GM19468 (cell line): ENCODE results near the gene MINK1.
"Not testable (repeated sequence)": the region's sequence is repeated elsewhere in the genome, so short reads cannot be mapped to it uniquely, and the experiment has no call there.

Experiments
- ATAC-seq: cut with Tn5 transposase; IDR thresholded peaks from one replicate; pipeline ENCODE4 v1.9.1; 2021; ENCODE audit warnings: mild to moderate bottlenecking, moderate library complexity, moderate number of reproducible peaks; ENCODE audit not compliant: unreplicated experiment; ENCODE audit errors: extremely low read depth

Gene MINK1

DNA sequence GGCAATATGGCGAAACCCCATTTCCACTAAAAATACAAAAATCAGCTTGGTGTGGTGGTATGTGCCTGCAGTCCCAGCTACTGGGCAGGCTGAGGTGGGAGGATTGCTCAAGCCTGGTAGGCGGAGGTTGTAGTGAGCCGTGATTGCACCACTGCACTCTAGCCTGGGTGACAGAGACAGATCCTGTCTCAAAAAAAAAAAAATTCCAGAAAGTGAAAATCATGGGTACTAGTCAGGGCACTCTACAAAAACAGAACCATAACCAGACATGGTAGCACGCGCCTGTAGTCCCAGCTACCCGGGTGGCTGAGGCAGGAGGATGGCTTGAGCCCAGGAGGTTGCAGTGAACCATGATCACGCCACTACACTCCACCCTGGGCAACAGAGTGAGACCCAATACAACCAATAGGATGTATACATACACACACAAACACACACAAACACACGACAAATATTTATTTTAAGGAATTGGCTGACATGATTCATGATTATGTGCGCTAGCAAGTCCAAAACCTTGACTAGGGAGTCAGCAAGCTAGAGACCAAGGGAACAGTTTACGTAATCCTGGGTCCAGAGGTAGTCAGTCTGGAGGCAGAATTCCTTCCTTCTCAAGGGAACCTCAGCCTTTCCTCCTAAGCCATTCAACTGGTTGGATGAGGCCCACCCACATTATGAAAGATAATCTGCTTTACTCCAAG lies 87.4 kb downstream of the MINK1 start:
- ATAC-seq = no peak

DNA sequence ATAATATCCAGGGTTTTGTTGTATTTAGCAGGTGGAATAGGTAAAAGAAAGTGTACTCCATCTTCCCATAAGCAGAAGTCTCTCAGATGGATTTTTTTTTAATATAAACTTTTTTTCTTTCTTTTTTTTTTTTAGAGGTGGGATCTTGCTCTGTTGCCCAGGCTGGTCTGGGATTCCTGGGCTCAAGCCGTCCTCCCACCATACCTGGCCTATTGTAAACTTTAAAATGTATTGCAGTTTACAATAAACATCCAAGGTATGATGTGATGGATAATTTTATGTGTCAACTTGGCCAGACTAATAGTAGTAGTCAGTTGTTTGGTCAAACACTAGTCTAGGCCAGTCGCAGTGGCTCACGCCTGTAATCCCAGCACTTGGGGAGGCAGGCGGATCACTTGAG lies 88.2 kb downstream of the MINK1 start:
- no peak for ATAC-seq

DNA sequence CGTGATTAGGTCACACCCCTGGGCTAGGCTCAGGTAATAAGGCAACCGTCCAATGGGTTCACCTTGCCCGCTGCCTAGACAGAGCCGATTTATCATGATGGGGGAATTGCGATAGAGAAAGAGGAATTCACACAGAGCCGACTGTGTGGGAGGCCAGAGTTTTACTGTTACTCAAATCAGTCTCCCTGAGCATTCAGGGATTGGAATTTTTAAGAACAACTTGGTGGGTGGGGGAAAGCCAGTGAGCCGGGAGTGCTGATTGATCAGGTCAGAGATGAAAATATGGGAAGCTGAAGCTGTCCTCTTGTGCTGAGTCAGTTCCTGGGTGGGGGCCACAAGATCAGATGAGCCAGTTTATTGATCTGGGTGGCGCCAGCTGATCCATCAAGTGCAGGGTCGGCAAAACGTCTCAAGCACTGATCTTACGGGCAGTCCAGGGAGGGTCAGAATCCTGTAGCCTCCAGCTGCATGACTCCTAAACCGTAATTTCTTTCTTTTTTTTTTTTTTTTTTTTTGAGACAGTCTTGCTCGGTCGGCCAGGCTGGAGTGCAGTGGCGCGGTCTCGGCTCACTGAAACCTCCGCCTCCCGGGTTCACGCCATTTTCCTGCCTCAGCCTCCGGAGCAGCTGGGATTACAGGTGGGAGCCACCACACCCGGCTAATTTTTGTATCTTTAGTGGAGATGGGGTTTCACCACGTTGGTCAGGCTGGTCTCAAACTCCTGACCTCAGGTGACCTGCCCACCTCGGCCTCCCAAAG lies 93.6 kb downstream of the MINK1 start:
- not testable (repeated sequence) for ATAC-seq

DNA sequence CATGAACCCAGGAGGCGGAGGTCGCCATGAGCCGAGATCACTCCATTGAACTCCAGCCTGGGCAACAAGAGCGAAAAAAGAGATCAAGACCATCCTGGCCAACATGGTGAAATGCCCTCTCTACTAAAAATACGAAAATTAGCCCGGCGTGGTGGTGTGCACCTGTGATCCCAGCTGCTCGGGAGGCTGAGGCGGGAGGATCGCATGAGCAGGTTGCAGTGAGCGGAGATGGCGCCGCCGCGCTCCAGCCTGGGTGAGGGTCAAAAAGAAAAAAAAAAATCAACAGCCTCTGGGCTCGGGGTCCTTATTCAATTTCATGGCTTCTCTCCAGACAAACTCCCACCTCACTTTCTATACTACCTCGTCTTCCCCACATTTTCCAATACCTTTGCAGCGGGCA lies 95.7 kb downstream of the MINK1 start:
- no peak for ATAC-seq

DNA sequence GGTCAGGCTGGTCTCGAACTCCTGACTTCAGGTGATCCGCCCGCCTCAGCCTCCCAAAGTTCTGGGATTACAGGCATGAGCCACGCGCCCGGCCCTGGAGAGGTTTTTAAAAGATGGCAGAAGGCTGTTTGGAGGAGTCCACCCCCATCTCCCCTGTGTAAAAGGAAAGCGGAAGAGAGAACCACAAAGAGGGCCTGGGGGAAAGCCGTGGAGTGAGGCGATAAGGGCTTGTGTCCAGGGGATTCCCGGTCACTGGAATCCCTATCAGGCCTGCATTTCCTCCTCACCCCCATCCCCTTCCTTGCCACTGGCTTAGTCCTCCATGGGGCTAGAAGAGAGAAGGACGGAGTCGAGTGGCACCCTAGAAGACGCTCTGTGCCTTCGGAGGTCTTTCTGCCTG lies 98.8 kb downstream of the MINK1 start, which contains the start of gene GP1BA:
GP1BA (plus strand) TSS at position 315 of the 400 bp plus-strand sequence. CDS start 328 bp downstream, outside the sequence.
- no peak for ATAC-seq

DNA sequence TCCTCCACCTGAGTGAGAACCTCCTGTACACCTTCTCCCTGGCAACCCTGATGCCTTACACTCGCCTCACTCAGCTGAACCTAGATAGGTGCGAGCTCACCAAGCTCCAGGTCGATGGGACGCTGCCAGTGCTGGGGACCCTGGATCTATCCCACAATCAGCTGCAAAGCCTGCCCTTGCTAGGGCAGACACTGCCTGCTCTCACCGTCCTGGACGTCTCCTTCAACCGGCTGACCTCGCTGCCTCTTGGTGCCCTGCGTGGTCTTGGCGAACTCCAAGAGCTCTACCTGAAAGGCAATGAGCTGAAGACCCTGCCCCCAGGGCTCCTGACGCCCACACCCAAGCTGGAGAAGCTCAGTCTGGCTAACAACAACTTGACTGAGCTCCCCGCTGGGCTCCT lies 99.6 kb downstream of the MINK1 start:
- no peak for ATAC-seq

DNA sequence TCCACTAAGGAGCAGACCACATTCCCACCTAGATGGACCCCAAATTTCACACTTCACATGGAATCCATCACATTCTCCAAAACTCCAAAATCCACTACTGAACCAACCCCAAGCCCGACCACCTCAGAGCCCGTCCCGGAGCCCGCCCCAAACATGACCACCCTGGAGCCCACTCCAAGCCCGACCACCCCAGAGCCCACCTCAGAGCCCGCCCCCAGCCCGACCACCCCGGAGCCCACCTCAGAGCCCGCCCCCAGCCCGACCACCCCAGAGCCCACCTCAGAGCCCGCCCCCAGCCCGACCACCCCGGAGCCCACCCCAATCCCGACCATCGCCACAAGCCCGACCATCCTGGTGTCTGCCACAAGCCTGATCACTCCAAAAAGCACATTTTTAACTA lies 100.5 kb downstream of the MINK1 start:
- ATAC-seq = no peak

DNA sequence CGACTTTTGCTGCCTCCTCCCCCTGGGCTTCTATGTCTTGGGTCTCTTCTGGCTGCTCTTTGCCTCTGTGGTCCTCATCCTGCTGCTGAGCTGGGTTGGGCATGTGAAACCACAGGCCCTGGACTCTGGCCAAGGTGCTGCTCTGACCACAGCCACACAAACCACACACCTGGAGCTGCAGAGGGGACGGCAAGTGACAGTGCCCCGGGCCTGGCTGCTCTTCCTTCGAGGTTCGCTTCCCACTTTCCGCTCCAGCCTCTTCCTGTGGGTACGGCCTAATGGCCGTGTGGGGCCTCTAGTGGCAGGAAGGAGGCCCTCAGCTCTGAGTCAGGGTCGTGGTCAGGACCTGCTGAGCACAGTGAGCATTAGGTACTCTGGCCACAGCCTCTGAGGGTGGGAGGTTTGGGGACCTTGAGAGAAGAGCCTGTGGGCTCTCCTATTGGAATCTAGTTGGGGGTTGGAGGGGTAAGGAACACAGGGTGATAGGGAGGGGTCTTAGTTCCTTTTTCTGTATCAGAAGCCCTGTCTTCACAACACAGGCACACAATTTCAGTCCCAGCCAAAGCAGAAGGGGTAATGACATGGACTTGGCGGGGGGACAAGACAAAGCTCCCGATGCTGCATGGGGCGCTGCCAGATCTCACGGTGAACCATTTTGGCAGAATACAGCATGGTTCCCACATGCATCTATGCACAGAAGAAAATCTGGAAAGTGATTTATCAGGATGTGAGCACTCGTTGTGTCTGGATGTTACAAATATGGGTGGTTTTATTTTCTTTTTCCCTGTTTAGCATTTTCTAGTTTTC lies 101.2 kb downstream of the MINK1 start:
- no peak for ATAC-seq

DNA sequence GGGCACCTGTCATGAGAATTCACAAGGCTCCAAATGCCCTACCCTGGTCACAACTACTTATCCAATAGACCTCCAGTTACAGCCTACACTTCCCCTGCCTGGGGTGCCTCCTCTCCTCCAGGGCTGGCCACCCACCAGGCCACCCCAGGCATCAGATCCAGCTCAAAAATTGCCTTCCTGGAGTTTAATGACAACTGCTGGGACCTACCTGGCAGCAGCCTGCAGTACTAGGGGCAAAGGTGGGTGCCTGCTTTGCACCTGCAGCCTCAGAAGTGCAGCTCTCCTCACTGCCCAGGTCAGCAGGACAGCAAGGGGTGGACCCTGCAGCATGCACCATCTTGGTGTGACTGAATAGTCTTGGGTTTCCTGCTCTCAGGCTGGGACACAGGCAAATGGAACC lies 102.5 kb downstream of the MINK1 start:
- no peak for ATAC-seq

DNA sequence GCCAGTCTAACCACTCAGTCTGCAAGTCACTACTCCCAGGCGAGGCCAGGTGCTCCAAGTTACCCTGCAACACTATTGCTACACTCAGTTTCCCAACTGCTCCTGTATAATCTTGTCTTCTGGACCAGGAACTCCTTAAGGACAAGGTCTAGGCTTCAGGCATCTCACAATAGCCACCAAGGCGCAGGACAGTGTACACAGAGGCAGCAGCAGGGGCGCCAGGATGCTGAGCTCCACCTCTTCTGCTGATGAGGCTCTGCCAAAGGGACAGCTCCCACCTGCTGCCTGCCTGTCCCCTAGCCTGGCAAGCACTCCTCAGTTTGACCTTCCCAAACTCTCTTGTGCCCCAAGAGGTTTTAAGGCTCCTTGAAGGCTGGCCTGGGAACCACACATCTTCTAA lies 103.3 kb downstream of the MINK1 start:
- no peak for ATAC-seq

DNA sequence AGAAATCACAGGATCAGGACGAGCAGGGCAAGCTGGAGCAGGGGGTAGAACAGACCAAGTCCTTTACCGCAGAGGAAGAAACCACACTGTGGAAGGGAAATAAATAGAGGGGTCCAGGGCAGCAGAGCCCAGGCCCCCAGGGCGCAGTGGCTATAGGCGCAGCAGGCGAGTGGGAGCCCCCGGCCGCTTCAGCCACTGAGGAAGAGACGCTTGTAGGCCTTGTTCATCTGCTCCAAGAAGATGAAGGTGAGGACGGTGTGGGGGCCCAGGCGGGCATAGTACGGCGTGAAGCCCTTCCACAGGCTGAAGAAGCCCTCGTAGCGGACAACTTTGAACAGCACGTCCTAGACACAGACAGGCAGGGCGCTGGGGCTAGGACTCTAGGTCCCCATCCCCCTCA lies 104.4 kb downstream of the MINK1 start:
- no peak for ATAC-seq

DNA sequence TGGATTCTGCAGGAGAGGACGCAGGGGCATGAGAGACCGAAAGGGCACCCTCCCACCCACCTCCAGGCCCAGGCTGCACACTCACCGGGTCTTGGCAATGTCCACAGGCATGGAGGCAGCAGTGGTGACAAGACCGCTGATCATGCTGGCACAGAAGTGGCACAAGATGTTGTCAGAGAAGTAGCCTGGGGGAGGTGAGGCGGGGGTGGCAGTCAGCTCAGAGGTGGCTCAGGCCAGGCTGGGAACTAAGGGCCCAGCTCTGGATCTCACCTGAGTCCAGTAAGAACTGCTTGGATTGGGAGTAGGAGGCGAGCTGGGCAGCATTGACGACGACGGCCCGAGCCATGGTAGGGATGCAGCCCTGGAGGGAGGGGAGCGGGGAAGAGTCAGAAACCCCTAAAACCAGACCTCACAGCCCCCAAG lies 104.9 kb downstream of the MINK1 start:
- no peak for ATAC-seq

DNA sequence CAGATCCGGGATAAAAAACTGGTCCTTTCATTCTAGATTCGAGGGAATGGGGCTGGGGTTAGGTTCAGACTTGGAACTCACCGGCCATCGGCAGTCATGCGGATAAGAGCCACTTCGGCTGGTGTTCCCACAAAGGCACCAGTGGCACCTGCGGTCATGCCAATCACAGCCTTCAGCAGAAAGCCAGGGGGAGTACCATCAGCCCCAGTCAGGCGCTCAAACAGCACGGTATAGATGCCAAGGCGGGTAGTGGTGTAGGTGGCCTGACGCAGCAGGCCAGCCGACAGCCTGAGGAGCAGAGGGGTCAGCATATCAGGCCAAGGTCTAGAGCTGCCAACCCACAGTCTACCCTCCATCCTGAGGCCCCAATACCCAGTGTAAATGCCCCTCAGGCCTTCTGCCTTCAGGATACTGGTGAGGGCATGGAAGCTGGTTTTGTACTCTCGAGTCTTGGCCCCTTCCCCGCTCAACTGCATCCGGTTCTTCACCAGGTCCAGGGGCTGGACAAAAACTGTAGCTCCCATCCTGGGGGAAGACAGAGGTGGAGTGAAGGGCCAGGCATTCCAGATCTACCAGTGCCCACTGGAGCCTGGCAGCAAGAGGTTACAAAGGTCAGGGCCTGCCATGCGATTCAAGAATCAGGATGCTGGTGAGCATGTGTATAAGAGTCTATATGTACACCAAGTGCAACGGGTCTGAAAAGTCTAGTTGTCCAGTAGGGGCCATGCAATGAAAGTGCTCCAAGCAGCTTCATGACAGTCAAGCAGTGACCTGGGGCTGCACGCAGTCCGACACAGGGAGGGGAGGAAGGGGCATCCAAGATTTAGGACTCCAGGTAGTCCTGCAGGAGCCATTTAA lies 105.8 kb downstream of the MINK1 start:
- ATAC-seq = no peak

DNA sequence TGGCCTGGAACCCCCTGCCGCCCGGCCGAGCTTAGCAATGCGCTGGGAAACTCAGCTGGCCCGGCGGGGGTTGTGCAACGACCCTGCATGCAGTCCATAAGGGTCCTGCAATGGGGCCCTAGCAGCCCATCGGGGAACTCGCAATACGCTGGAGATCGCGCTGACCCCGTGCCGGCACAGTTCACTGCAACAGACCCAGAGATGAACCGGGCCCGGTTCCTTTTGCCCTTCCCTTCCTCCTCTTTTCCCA lies 106.3 kb downstream of the MINK1 start:
- no peak for ATAC-seq

DNA sequence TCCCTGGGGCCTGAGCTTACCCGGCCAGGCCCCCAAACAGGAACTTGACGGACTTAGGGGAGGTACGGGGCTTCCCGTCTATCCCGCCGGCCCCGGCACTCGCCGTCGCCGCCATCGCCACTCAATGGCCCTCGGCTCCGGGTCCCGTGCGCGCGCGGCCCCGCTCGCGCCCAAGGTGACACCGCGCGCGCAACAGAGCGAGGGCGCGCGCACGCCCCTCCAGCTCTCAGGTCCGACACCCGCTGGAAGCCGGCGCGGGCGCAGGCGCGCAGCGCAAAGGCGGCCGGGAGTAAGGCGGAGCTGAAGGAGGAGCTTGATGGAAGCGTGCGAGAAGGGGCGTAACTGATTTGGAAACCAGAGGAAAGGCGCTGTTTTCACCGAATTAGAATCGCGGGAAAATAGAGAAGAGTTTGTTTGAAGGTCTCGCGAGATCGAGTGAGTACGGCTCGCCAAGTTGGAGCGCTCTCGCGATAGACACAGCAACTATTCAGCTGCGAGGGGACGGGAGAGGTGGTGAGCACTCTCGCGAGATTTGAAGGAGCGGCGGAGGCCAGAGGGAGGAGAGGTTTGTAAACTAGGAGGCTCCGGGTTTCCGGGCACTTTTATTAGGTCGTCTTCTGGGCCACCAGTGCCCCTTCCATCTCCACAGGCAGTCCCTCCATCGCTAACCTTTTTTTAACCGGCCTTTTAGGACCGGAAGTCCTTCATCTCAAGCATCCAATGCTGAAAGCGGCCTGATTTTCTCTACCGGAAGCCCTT lies 106.8 kb downstream of the MINK1 start, which contains the start of the genes RNF167 and SLC25A11:
RNF167 (plus strand) TSS at position 473 of the 759 bp plus-strand sequence. CDS start 642 bp downstream, outside the sequence.
SLC25A11 (minus strand) TSS at position 251 of the 759 bp plus-strand sequence; CDS start at position 115, 136 bp downstream.
- ATAC-seq = peak; percentile 75

DNA sequence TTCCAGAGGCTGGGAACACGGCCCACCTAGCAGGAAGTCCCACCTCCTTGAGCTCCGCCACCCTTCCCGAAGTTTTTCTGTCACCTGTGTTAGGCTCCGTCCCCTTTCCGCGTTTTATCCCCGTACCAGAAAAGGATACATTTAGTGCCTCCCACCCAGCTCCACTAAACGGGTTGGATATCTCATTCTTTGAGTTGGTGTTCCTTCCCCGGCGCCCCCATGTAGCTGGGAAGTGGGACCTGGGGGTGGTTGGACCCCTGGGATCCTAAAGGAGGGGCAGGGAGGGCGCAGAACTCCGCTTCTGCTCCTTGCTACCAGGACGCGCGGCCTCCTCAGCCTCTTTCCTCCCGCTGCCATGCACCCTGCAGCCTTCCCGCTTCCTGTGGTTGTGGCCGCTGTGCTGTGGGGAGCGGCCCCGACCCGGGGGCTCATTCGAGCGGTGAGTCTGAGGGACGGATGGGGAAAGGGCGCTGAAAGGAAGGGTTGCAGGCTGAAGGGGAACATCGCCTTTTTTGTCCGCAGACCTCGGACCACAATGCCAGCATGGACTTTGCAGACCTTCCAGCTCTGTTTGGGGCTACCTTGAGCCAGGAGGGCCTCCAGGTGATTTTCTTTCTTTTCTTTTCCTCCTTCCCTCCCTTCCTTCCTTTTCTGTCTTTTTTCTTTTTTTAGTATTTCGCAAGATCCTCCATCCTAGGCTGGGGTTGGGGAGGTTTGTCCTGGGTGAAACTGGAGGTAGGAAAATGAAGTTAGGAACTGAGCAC lies 107.6 kb downstream of the MINK1 start:
- ATAC-seq = no peak

DNA sequence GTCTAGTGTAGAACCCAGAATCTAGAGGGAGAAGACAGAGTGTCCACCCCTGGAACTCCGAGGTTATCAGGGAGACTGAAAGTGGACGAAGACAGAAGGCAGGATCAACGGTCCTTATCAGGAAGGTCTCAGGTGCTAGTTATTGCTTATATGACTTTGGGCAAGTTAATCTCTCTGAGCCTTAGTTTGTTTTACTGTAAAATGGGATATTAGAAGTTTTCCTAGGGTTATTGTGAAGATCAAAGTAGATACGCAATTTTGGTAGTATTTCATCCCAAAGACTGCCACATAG lies 108.1 kb downstream of the MINK1 start:
- ATAC-seq = no peak

DNA sequence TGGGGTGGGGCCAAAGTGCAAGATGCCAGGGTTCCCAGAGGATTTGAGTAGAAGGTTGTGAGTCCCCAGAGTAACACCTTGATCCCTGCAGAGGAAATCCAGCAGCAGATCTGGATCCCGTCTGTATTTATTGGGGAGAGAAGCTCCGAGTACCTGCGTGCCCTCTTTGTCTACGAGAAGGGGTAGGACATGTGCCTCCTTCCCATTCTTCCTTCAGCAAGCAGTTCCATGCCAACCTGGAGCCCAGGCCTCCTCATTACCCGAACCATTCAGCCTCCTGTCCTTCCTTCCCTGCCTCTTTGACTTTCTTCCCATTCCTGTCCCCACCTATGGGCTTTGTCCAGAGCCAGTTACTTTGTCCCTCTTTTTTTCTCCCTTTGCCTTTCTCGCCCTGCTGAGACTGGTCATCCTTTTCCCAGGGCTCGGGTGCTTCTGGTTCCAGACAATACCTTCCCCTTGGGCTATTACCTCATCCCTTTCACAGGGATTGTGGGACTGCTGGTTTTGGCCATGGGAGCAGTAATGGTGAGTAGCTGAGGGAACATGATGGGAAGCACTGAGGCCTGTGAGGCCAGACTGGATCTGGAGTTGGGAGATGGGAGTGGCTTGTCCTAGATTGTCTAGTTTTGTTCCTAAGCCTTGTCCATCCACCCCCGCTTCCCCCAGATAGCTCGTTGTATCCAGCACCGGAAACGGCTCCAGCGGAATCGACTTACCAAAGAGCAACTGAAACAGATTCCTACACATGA lies 109.8 kb downstream of the MINK1 start:
- ATAC-seq = no peak
